Neuronal stem cell (in vitro differentiated cells): Measurements from ENCODE around the gene HECW1.

Experiments
- DNase-seq: peaks from one replicate; pipeline ENCODE4 v3.0.0-alpha.2; 2013; ENCODE audit warnings: low spot score
- H2AFZ ChIP-seq: one replicate; pipeline ENCODE4 v1.6.1; 2013; ENCODE audit warnings: mild to moderate bottlenecking, low read length, inconsistent platforms
- H2AK5ac ChIP-seq: 2 replicates; pipeline ENCODE4 v1.6.1; 2013; ENCODE audit warnings: low read depth, mild to moderate bottlenecking, inconsistent platforms, low read length, moderate library complexity, mixed read lengths
- H2BK120ac ChIP-seq: 2 replicates; pipeline ENCODE4 v1.6.1; 2013; ENCODE audit warnings: low read depth, mild to moderate bottlenecking, inconsistent platforms, low read length, moderate library complexity, mixed read lengths
- H2BK12ac ChIP-seq: one replicate; pipeline ENCODE4 v1.6.1; 2013; ENCODE audit warnings: low read length, inconsistent platforms
- H2BK15ac ChIP-seq: 2 replicates; pipeline ENCODE4 v1.6.1; 2013; ENCODE audit warnings: mild to moderate bottlenecking, low read length, inconsistent platforms, mixed read lengths
- H2BK5ac ChIP-seq: one replicate; pipeline ENCODE4 v1.6.1; 2013; ENCODE audit warnings: inconsistent platforms, mild to moderate bottlenecking, low read length, moderate library complexity
- H3K14ac ChIP-seq: one replicate; pipeline ENCODE4 v1.6.1; 2013; ENCODE audit warnings: low read length, inconsistent platforms
- H3K18ac ChIP-seq: 2 replicates; pipeline ENCODE4 v1.6.1; 2013; ENCODE audit warnings: low read length, inconsistent platforms
- H3K23ac ChIP-seq: 2 replicates; pipeline ENCODE4 v1.6.1; 2013; ENCODE audit warnings: low read depth, mild to moderate bottlenecking, mixed read lengths, low read length, inconsistent platforms; ENCODE audit not compliant: poor library complexity
- H3K27ac ChIP-seq: replicated peaks from 3 replicates; pipeline ENCODE4 v1.5.1; 2013; ENCODE audit warnings: low read length, inconsistent platforms
- H3K27me3 ChIP-seq, 3 experiments: 2 replicates each; pipeline ENCODE4 v1.6.1; 2013; ENCODE audit warnings: low read length in 3 of 3, mild to moderate bottlenecking in 2 of 3, inconsistent platforms in 1 of 3, low read depth in 1 of 3, mixed read lengths in 1 of 3, moderate library complexity in 1 of 3; ENCODE audit not compliant: control insufficient read depth in 3 of 3, insufficient read depth in 3 of 3
- H3K36me3 ChIP-seq, 2 donors: replicated peaks in 1 of 2; 2 replicates each; pipeline ENCODE4 v1.6.1; 2013; ENCODE audit warnings: low read length in 2 of 2; ENCODE audit not compliant: control insufficient read depth in 2 of 2, insufficient read depth in 2 of 2
- H3K4ac ChIP-seq: 2 replicates; pipeline ENCODE4 v1.6.1; 2013; ENCODE audit warnings: inconsistent platforms, mild to moderate bottlenecking, low read length, moderate library complexity
- H3K4me1 ChIP-seq, 2 donors: 1 replicate in 1 of 2; 2 replicates in 1 of 2; pipeline ENCODE4 v1.6.1; 2013; ENCODE audit warnings: low read length in 2 of 2, low read depth in 1 of 2; ENCODE audit not compliant: control insufficient read depth in 2 of 2, insufficient read depth in 1 of 2
- H3K4me2 ChIP-seq: one replicate; pipeline ENCODE4 v1.6.1; 2013; ENCODE audit warnings: mild to moderate bottlenecking, low read length, inconsistent platforms; ENCODE audit not compliant: insufficient read depth, poor library complexity, severe bottlenecking
- H3K4me3 ChIP-seq, 2 donors: 2 replicates each; pipeline ENCODE4 v1.5.1; 2013; ENCODE audit warnings: low read length in 2 of 2, mild to moderate bottlenecking in 2 of 2, inconsistent platforms in 1 of 2, moderate library complexity in 1 of 2
- H3K79me1 ChIP-seq: one replicate; pipeline ENCODE4 v1.6.1; 2013; ENCODE audit warnings: low read depth, mild to moderate bottlenecking, inconsistent platforms, low read length, moderate library complexity
- H3K9ac ChIP-seq: one replicate; pipeline ENCODE4 v1.6.1; 2013; ENCODE audit warnings: mild to moderate bottlenecking, low read depth, low read length, inconsistent platforms; ENCODE audit not compliant: poor library complexity
- H3K9me3 ChIP-seq, 2 donors: replicated peaks in 1 of 2; 2 replicates each; pipeline versions ENCODE3 to v1.6.1; 2013; ENCODE audit warnings: low read length in 2 of 2, mild to moderate bottlenecking in 2 of 2, inconsistent platforms in 1 of 2, low read depth in 1 of 2, mixed read lengths in 1 of 2, moderate library complexity in 1 of 2; ENCODE audit not compliant: control insufficient read depth in 2 of 2, insufficient read depth in 1 of 2
- H4K8ac ChIP-seq: one replicate; pipeline ENCODE4 v1.6.1; 2013; ENCODE audit warnings: low read depth, mild to moderate bottlenecking, inconsistent platforms, low read length, moderate library complexity
- H4K91ac ChIP-seq: one replicate; pipeline ENCODE4 v1.6.1; 2013; ENCODE audit warnings: low read length, low read depth, mild to moderate bottlenecking, inconsistent platforms; ENCODE audit not compliant: poor library complexity
- WGBS, 2 donors: extraction: QIAGEN DNeasy Blood & Tissue Kit; methylation state at CpG; one replicate each; pipeline ENCODE4 v1.1.7; 2013; ENCODE audit warnings: missing lambda C conversion rate in 2 of 2, mixed read lengths in 1 of 2; ENCODE audit not compliant: insufficient read length in 2 of 2, insufficient replicate concordance in 1 of 2; ENCODE audit errors: extremely low coverage in 2 of 2; 5-methylcytosine and 5-hydroxymethylcytosine counted together

Gene HECW1

DNA sequence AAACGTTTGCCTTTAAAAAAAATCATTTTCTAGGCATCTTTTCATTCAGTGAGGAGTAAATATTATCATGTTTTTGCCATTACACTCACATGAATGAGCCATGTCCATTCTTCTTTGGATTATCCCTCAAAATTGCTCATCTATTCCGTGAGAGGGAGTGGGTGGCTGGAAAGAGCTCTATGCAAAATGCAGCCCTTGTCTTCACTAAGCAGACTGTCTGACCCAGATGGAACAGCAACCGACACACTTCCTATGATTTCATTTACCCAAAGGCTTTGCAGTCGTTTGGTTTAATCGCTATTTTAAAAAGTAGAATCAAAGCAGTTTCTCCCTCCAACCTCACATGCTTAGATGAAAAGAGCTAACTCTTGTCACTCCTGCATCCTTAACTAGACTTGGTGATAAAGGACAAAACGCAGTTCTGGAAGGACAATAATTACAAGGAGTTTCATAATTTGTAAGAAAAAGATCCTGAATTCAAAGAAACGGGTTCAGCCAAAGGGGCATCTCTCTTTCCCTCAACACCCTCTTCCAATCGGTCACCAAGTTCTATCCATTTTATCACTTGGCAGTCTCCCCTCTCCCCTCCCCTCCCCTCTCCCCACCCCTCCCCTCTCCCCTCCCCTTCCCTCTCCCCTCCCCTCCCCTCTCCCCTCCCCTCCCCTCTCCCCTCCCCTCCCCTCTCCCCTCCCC is 272.3 kb downstream of the HECW1 start:
- H3K18ac ChIP-seq: no peak overlapping the region
- H3K9ac ChIP-seq: no peak overlapping the region
- no peak overlapping the region for H2BK5ac ChIP-seq
- no peak overlapping the region for H4K8ac ChIP-seq
- H3K4me1 ChIP-seq: no peaks in the 10 kb centered on the region
- H2AK5ac ChIP-seq: no peak overlapping the region
- H2BK12ac ChIP-seq: no peak overlapping the region
- no peak overlapping the region for H2BK120ac ChIP-seq
- H3K14ac ChIP-seq: no peak overlapping the region
- DNase-seq: no peak
- no peaks in the 10 kb centered on the region for H3K79me1 ChIP-seq
- H2BK15ac ChIP-seq: no peak overlapping the region
- WGBS, 2 donors: no CpG with 5 or more reads among the region's 8 CpGs
- H3K23ac ChIP-seq: no peak overlapping the region
- no peaks in the 10 kb centered on the region for H3K36me3 ChIP-seq
- no peak overlapping the region for H3K27ac ChIP-seq
- H3K27me3 ChIP-seq: no peaks in the 10 kb centered on the region
- no peak overlapping the region for H3K4ac ChIP-seq
- no peak overlapping the region for H2AFZ ChIP-seq
- H3K4me3 ChIP-seq: no peak overlapping the region
- H3K4me2 ChIP-seq: no peak overlapping the region
- no peak overlapping the region for H4K91ac ChIP-seq
- peaks cover 5% of the 10 kb centered on the region in 2 donors for H3K9me3 ChIP-seq

DNA sequence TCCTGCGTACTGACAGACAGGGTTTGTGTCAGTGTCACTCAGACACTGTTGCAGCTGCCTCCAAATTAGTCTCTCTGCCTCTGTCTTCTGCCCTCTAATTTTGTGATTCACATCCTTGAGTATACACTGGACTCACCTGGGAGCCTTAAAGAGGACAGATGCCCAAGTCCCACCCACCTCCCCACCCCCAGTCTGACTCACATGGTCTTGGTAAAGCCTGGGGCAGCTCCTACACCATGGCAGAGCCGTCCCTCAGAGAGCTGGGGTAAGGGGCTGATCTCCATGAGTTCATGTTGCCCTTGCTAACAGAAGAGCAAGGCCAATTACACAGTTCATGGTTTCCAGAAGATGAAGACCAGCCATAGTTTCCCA is 272.8 kb downstream of the HECW1 start:
- H3K23ac ChIP-seq: no peak overlapping the region
- H3K9ac ChIP-seq: no peak overlapping the region
- WGBS, 2 donors: no CpG with 5 or more reads among the region's 2 CpGs

DNA sequence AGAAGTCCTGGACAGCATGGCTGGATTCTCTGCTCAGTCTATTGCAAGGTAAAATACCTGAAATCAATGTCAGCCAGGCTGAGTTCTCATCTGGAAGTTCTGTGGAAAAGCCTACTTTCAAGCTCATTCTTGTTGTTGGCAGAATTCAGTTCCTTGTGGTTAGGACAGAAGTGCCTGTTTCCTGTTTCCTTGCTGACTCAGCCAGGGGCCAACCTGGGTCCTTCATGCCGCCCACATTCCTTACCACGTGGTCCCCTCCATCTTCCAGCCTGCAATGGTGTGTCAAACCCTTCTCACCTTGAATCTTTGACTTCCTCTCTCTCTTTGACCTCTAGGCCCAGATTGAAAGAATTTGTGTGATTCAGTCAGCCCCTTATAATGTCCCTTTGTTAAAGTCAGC is 273.4 kb downstream of the HECW1 start:
- Histone ChIP-seq H2AFZ (no peak overlapping the region), H3K18ac (no peak overlapping the region), H3K79me1 (no peaks in the 10 kb centered on the region), H3K4me3 (no peak overlapping the region), H3K4ac (no peak overlapping the region), H2AK5ac (no peak overlapping the region), H3K4me2 (no peak overlapping the region), H3K4me1 (no peaks in the 10 kb centered on the region), H3K23ac (no peak overlapping the region), H2BK120ac (no peak overlapping the region), H2BK15ac (no peak overlapping the region), H4K8ac (no peak overlapping the region), H3K27me3 (no peaks in the 10 kb centered on the region), H2BK12ac (no peak overlapping the region), H3K9ac (no peak overlapping the region), H3K27ac (no peak overlapping the region), H2BK5ac (no peak overlapping the region), H3K9me3 (peaks cover 5% of the 10 kb centered on the region in 2 donors), H3K14ac (no peak overlapping the region), H4K91ac (no peak overlapping the region), H3K36me3 (no peaks in the 10 kb centered on the region)
- DNase-seq: no peak
- no CpG with 5 or more reads among the region's 2 CpGs for WGBS, 2 donors

More for the DNA sequence above, 272.8 kb downstream of the HECW1 start:
- Histone ChIP-seq H2BK15ac (no peak overlapping the region), H3K4me2 (no peak overlapping the region), H2BK5ac (no peak overlapping the region), H3K36me3 (no peaks in the 10 kb centered on the region), H3K4me3 (no peak overlapping the region), H4K8ac (no peak overlapping the region), H4K91ac (no peak overlapping the region), H2AFZ (no peak overlapping the region), H3K27ac (no peak overlapping the region), H3K18ac (no peak overlapping the region), H3K4me1 (no peaks in the 10 kb centered on the region), H3K9me3 (peaks cover 5% of the 10 kb centered on the region in 2 donors), H3K4ac (no peak overlapping the region), H3K14ac (no peak overlapping the region), H2BK12ac (no peak overlapping the region), H3K27me3 (no peaks in the 10 kb centered on the region), H2BK120ac (no peak overlapping the region), H2AK5ac (no peak overlapping the region), H3K79me1 (no peaks in the 10 kb centered on the region)
- DNase-seq: no peak

DNA sequence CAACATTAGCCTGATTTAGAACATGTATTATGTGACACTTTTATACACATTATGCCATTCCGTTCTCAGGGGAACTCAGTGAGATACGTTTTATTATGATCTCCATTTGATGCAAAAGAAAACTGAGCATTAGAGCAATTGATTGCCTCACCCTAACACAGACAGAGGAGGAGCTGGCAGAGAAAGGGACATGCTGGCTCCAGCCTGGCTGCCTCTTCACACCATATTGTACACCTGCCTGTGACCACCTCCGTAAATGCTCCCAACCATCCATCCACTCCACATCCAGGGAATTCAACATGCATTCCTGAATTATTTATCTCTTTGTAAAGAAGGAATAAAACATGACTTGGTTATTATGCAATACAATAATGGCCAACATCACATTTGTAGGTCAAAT is 275.5 kb downstream of the HECW1 start:
- H3K4me3 ChIP-seq: no peak overlapping the region
- H3K79me1 ChIP-seq: no peaks in the 10 kb centered on the region
- H2AFZ ChIP-seq: no peak overlapping the region
- WGBS, 2 donors: no CpG with 5 or more reads among the region's 3 CpGs
- H3K4me2 ChIP-seq: no peak overlapping the region
- DNase-seq: no peak
- no peak overlapping the region for H3K14ac ChIP-seq
- no peak overlapping the region for H2BK15ac ChIP-seq
- H3K36me3 ChIP-seq: no peaks in the 10 kb centered on the region
- no peak overlapping the region for H3K4ac ChIP-seq
- no peaks in the 10 kb centered on the region for H3K27me3 ChIP-seq
- H3K18ac ChIP-seq: no peak overlapping the region
- H3K4me1 ChIP-seq: peaks cover 0 to 5% of the 10 kb centered on the region in 2 donors
- no peak overlapping the region for H3K23ac ChIP-seq
- H2BK5ac ChIP-seq: no peak overlapping the region
- no peak overlapping the region for H2BK120ac ChIP-seq
- no peak overlapping the region for H4K91ac ChIP-seq
- no peak overlapping the region for H4K8ac ChIP-seq
- H3K9me3 ChIP-seq: peaks cover 5 to 7% of the 10 kb centered on the region in 2 donors
- H3K9ac ChIP-seq: no peak overlapping the region
- H3K27ac ChIP-seq: no peak overlapping the region
- H2AK5ac ChIP-seq: no peak overlapping the region
- no peak overlapping the region for H2BK12ac ChIP-seq
